ENCODE data around the gene CARD19. TPM values are rescaled to one million over a fixed set of nuclear protein-coding genes. Genes with fewer than 3 reads are reported as not detected.
A peak's percentile ranks its signal among the peaks of the same experiment; 100 is the strongest.

CARD19 gene
- total and polyA plus RNA-seq, 8 donors, result 4.3 to 20.4 (median 8.1) TPM

DNA sequence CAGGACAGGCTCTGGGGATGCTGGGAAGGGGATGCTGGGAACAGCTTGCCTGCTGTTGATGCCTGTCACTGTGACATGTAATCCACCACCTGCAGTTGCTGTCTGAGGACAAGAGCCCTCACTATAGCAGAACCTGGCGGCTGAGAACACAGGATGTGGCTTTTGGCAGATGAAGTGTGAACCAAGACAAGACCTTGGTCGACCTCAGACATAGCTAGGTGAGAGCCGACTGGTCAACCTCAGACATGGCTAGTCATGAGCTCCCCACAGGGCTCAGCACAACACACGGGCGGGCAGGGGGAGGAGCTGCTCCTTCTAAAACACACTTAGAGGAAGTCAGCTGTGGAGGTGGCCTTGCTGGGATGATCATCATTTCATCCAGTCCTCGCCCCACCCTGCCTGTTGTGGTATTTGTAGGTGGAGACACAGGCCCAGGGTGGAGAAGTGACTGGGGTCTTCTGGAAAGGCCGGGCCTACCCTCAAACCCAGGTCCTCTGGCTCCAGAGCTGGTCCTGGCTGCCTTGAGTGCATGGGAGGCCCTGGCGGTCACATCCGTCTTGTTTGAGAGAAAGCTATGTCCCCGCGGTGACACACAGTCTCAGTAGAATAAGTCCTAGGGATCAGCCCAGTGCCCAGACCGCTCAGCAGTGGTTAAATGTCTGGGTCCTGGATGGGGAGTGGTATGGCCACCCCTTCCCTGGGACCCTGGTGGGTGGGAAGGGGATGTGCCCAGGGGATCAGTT is 31.5 kb upstream of the CARD19 start:
- ATAC-seq, result peak in 3 of 4 donors; percentile 22 to 56 (median 44)
- no peak for FAIRE-seq
- WGBS, 2 donors, result 70 to 72% methylated on average over 12 of the region's 12 CpGs
- Histone ChIP-seq H3K27me3 (no peaks in the 10 kb centered on the region), H3K27ac (no peak overlapping the region), H3K4me3 (no peak overlapping the region), H3K36me3 (no peaks in the 10 kb centered on the region), H3K9me3 (no peaks in the 10 kb centered on the region), H3K4me1 (peaks cover 0 to 4% (median 0%) of the 10 kb centered on the region in 3 donors)
- TF ChIP-seq, protein P1, sequence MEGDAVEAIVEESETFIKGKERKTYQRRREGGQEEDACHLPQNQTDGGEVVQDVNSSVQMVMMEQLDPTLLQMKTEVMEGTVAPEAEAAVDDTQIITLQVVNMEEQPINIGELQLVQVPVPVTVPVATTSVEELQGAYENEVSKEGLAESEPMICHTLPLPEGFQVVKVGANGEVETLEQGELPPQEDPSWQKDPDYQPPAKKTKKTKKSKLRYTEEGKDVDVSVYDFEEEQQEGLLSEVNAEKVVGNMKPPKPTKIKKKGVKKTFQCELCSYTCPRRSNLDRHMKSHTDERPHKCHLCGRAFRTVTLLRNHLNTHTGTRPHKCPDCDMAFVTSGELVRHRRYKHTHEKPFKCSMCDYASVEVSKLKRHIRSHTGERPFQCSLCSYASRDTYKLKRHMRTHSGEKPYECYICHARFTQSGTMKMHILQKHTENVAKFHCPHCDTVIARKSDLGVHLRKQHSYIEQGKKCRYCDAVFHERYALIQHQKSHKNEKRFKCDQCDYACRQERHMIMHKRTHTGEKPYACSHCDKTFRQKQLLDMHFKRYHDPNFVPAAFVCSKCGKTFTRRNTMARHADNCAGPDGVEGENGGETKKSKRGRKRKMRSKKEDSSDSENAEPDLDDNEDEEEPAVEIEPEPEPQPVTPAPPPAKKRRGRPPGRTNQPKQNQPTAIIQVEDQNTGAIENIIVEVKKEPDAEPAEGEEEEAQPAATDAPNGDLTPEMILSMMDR (IDR thresholded peaks at IDR 0.05), result no peak
- intact Hi-C loops (cut with DNase I), result no loop called here
- DNase-seq, result no peak

DNA sequence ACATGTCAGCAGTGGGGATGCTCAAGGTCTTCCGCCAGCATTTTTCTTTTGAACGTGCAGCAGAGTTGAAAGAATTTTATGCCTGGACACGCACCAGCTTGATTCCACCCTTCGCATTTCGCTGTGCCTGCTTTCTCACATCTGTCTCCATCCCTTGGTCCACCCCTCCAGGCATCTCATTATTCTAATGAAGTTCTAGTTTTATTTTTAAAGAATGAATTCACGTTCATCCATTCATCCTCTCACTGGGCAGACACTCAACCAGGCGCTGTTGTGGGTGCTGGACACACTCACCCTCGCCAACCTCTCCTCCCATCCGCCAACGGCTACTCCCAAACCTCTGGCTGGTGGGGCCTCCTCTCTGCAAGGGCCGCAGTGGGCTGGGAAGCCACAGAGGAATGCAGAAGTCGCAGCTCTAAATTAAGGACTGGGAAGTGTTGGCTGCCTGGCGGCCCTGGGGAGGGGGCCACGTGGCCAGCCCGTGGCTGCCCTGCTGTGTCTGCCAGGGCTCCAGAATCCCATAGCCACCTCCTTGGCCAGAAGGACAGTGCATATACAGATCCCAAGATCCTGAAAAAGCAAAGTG is 30.8 kb upstream of the CARD19 start:
- TF ChIP-seq, protein P1 (IDR thresholded peaks at IDR 0.05), result no peak
- no peak for FAIRE-seq
- 74 to 80% methylated on average over 15 of the region's 15 CpGs for WGBS, 2 donors

DNA sequence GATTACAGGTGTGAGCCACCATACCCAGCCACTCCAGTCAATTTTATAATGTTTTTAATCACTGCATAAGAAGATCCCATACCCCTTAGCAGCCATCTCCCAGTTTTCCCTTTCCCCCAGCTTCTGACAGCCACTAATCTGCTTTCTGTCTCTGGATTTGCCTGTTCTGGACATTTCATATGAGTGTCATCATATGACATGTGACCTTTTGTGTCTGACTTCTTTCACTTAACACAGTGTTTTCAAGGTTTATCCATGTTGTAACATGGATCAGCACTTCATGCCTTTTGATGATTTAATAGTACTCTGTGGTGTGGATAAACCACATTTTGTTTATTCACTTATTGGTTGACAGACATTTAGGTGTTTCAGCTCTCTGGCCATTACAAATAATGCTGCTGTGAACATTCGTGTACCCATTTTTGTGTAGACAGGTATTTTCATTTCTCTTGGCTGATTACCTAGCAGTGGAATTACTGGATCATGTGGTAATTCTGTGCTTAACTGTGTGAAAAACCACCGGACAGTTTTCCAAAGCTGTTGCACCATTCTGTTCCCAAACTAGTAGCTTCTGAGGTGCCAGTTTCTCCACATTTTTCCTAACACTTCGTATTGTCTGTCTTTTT is 28.9 kb upstream of the CARD19 start:
- TF ChIP-seq, protein P1 (IDR thresholded peaks at IDR 0.05), result no peak
- Histone ChIP-seq H3K4me1 (no peaks in the 10 kb centered on the region), H3K4me3 (no peak overlapping the region), H3K36me3 (no peaks in the 10 kb centered on the region), H3K27me3 (no peaks in the 10 kb centered on the region), H3K27ac (no peak overlapping the region), H3K9me3 (no peaks in the 10 kb centered on the region)
- intact Hi-C loops (cut with DNase I), result no loop called here
- FAIRE-seq, result no peak
- no peak for ATAC-seq
- DNase-seq, result no peak
- WGBS, 2 donors, result 75 to 79% methylated on average over 3 of the region's 3 CpGs

More for the DNA sequence above, 30.8 kb upstream of the CARD19 start:
- no peaks in the 10 kb centered on the region for H3K36me3 ChIP-seq
- intact Hi-C loops (cut with DNase I), result no loop called here
- peaks cover 0 to 4% (median 0%) of the 10 kb centered on the region in 3 donors for H3K4me1 ChIP-seq
- no peak overlapping the region for H3K27ac ChIP-seq
- H3K4me3 ChIP-seq, result no peak overlapping the region
- no peaks in the 10 kb centered on the region for H3K27me3 ChIP-seq
- no peak for DNase-seq
- peak in 2 of 4 donors; percentile 26 to 65 for ATAC-seq
- no peaks in the 10 kb centered on the region for H3K9me3 ChIP-seq

DNA sequence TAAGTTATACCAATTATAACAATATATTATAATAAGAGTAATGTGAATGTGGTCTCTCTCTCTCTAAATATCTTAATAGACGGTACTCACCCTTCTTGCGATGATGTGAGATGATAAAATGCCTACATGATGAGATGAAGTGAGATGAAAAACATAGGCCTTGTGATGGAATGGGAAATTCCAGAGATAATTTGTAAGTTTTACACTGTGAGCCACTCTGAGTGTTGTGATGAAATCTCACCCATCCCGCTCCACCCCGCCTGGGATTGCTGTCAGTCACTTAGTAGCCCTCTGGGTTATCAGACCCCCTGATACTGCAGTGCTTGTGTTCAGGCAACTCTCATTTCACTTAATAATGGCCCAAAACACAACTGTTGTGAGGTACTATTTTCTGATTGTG is 27.1 kb upstream of the CARD19 start:
- H3K4me1 ChIP-seq, result no peaks in the 10 kb centered on the region
- WGBS, 2 donors, result 93 to 95% methylated on average over 4 of the region's 4 CpGs
- no peaks in the 10 kb centered on the region for H3K36me3 ChIP-seq
- no peak overlapping the region for H3K4me3 ChIP-seq
- FAIRE-seq, result no peak
- ATAC-seq, result no peak
- no peaks in the 10 kb centered on the region for H3K9me3 ChIP-seq
- H3K27me3 ChIP-seq, result no peaks in the 10 kb centered on the region
- TF ChIP-seq, protein P1 (IDR thresholded peaks at IDR 0.05), result no peak
- intact Hi-C loops (cut with DNase I), result no loop called here
- no peak overlapping the region for H3K27ac ChIP-seq
- no peak for DNase-seq

Measured in pancreas (tissue), 10 donors.